Stimulated activated CD8-positive, alpha-beta memory T cell treated with anti-CD3 and anti-CD28 coated beads, Interleukin-15, amount 100 ng/mL, for 24 hours (primary cell): Measurements from ENCODE around the gene LRP1B.
"Not testable (repeated sequence)": the region's sequence is repeated elsewhere in the genome, so short reads cannot be mapped to it uniquely, and the experiment has no call there.

Source experiments
- DNase-seq: peaks from one replicate; pipeline ENCODE4 v3.0.0-alpha.2; 2020; ENCODE audit warnings: low read depth

The LRP1B gene

GRCh38 chr2:140687825-140688224 lies 1443.0 kb downstream of the LRP1B start:
- no peak for DNase-seq

DNA sequence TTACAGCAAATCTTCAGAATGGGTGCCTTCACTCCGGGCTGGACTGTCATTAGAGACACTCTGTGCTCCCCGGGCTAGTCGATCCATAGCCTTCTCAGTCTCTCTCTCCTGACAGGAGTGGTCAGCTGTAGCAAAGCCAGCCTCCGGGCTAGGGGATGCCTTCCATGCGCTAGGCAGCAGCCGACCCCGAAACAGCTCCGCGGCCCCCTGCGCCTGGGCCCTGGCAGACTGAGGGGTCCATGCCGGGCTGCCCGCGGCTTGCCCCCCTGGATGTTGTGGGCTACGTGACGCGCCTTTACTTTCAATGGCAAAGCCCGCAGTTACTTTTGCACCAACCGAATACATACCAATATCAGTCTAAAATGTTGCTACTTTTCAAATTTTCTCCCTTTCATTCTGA lies 1447.2 kb downstream of the LRP1B start:
- no peak for DNase-seq

GRCh38 chr2:140680862-140681261 lies 1450.0 kb downstream of the LRP1B start:
- no peak for DNase-seq

- no peak for DNase-seq
Measured at GRCh38 chr2:140679752-140680151, 1451.1 kb downstream of the LRP1B start.

GRCh38 chr2:140669911-140670310 lies 1460.9 kb downstream of the LRP1B start:
- DNase-seq = no peak

GRCh38 chr2:140667203-140667602 lies 1463.6 kb downstream of the LRP1B start:
- DNase-seq = no peak

DNA sequence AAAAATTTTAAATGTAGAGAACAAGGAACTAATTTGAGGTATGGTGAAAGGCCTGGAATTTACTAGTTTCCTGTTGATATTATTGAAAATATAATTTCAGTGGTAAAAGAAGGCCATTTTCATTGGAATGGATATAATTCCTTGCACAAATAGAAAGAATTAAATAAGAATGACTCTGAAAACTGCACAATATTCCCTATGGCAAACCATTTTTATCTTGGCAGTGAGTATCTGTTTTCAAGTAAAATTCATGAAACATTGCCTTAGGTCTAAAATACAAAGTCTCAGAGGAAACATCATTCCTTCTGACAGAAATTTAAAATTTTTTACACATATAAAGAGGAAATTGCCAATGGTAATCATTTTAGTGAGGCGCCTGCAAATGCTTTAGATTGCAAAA lies 1468.3 kb downstream of the LRP1B start:
- no peak for DNase-seq

- no peak for DNase-seq
Measured at GRCh38 chr2:140658760-140659692, 1471.8 kb downstream of the LRP1B start.

- DNase-seq = no peak
Measured at GRCh38 chr2:140657657-140658056, 1473.2 kb downstream of the LRP1B start.

- DNase-seq = no peak
Measured at GRCh38 chr2:140654565-140654964, 1476.3 kb downstream of the LRP1B start.

GRCh38 chr2:140650825-140651224 lies 1480.0 kb downstream of the LRP1B start:
- no peak for DNase-seq

DNA sequence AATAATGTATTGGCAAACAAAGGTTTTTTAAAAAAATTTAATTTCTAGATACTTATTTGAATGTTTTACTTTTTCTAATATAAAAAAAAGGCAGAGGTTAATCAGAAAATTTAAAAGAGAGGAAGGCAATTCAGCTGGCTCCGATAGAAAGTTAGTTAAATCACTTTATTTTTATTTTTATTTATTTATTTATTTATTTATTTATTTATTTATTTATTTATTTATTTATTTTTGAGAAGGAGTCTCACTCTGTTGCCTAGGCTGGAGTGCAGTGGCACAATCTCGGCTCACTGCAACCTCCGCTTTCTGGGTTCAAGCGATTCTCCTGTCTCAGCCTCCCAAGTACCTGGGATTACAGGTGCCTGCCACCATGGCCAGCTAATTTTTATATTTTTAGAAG lies 1480.7 kb downstream of the LRP1B start:
- DNase-seq = not testable (repeated sequence)

DNA sequence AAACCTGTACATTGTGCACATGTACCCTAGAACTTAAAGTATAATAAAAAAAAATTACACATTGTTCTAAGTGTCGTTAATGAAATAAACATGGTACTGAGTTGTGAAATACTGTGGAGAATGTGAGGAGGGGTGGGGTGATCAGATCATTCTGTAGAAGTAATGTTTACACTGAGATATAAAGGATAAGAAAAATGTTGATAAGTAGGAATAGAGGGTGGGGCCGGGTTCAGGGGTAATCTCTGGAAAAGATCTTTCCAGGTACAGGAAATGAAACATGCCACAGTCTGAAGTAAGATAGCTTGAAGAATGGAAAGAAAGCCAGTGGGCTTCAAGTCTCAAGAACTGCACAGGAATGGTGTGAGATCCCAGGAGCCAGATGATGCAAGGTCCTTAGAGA lies 1482.4 kb downstream of the LRP1B start:
- no peak for DNase-seq

GRCh38 chr2:140643761-140644187 lies 1487.0 kb downstream of the LRP1B start:
- no peak for DNase-seq

- DNase-seq = no peak
Measured at GRCh38 chr2:140641163-140641562, 1489.7 kb downstream of the LRP1B start.

GRCh38 chr2:140639628-140640027 lies 1491.2 kb downstream of the LRP1B start:
- no peak for DNase-seq

DNA sequence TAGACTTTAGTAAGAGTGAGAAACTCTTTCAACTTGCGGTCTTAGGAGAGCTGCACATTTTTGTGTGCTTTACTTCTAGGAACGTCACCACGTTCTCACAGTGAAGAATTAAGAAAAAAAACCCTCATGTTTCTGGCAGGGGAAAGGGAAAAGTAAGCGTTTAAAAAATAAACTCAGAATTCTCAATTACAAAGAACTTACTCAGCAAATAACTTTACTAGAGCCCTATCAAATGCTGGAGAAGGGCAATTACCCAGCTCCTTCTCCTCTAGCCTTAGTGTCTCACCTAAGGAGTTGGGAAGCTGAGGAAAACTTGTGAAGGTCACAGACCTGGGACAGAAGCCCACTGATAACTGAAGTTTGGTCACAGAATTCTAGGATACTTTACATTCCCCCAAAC lies 1500.3 kb downstream of the LRP1B start:
- DNase-seq = no peak

- DNase-seq = no peak
Measured at GRCh38 chr2:140627885-140628284, 1502.9 kb downstream of the LRP1B start.

GRCh38 chr2:140627136-140627535 lies 1503.7 kb downstream of the LRP1B start:
- no peak for DNase-seq

DNA sequence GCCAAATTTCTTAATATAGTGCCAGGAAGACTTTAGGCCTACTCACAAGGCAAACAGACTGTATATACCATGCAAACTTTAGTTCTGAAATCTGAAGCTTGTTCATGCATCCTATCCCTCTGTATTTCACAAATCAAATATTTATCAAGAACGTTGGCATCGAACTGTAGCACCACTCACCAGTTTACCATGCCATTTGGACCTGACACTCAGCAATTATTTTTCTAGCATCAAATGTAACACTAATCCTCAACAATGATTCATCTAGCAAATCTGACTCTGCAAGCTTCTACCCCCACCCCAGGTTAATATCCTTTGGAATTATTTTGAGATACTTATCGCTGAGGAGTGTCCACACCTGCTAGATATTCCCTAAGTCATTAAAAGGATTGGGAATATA lies 1506.6 kb downstream of the LRP1B start:
- no peak for DNase-seq

- no peak for DNase-seq
Measured at GRCh38 chr2:140621583-140622362, 1509.0 kb downstream of the LRP1B start.

DNA sequence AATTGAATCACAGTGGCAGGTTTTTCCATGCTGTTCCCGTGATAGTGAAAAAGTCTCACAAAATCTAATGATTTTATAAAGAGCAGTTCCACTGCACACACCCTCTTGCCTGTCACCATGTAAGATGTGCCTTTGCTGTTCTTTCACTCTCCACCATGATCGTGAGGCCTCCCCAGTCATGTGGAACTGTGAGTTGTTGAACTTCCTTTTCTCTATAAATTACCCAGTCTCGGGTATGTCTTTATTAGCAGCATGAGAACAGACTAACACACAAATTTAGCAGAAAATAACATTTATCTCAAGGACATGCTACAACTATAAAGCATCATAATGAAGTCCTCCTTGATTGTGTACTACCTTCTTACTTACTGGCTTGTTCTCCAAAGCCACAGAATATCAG lies 1526.0 kb downstream of the LRP1B start:
- DNase-seq = no peak

GRCh38 chr2:140604096-140604495 lies 1526.7 kb downstream of the LRP1B start:
- no peak for DNase-seq
